ENCODE results near the gene VWA8.

Gene VWA8

GRCh38 chr13:41720839-41721561 lies 239.9 kb downstream of the VWA8 start:
- DNase-seq = no peak

- DNase-seq = no peak
These were observed 244.7 kb downstream of the VWA8 start for GRCh38 chr13:41716236-41716635.

GRCh38 chr13:41713405-41713804 lies 247.5 kb downstream of the VWA8 start:
- DNase-seq = no peak

- DNase-seq = no peak
These were observed 250.1 kb downstream of the VWA8 start for GRCh38 chr13:41710771-41711170.

GRCh38 chr13:41709511-41709910 lies 251.4 kb downstream of the VWA8 start:
- no peak for DNase-seq

GRCh38 chr13:41708713-41709112 lies 252.2 kb downstream of the VWA8 start:
- no peak for DNase-seq

GRCh38 chr13:41707194-41707821 lies 253.6 kb downstream of the VWA8 start:
- no peak for DNase-seq

GRCh38 chr13:41706152-41706551 lies 254.8 kb downstream of the VWA8 start:
- no peak for DNase-seq

GRCh38 chr13:41702540-41702939 lies 258.4 kb downstream of the VWA8 start:
- no peak for DNase-seq

- no peak for DNase-seq
These were observed 259.2 kb downstream of the VWA8 start for GRCh38 chr13:41701676-41702075.

- DNase-seq = no peak
These were observed 260.1 kb downstream of the VWA8 start for GRCh38 chr13:41700790-41701310.

GRCh38 chr13:41699759-41700158 lies 261.1 kb downstream of the VWA8 start:
- DNase-seq = no peak

- no peak for DNase-seq
These were observed 263.3 kb downstream of the VWA8 start for GRCh38 chr13:41697578-41697977.

- DNase-seq = no peak
These were observed 264.5 kb downstream of the VWA8 start for GRCh38 chr13:41696163-41697003.

- peak; percentile 19 for DNase-seq
These were observed 266.2 kb downstream of the VWA8 start for GRCh38 chr13:41694545-41695301.

GRCh38 chr13:41693434-41693833 lies 267.5 kb downstream of the VWA8 start:
- DNase-seq = no peak

GRCh38 chr13:41691274-41691673 lies 269.6 kb downstream of the VWA8 start:
- DNase-seq = no peak

- DNase-seq = no peak
These were observed 278.1 kb downstream of the VWA8 start for GRCh38 chr13:41682766-41683165.

- no peak for DNase-seq
These were observed 278.9 kb downstream of the VWA8 start for GRCh38 chr13:41682001-41682400.

- DNase-seq = no peak
These were observed 279.3 kb downstream of the VWA8 start for GRCh38 chr13:41681587-41681986.

GRCh38 chr13:41680900-41681299 lies 280.0 kb downstream of the VWA8 start:
- DNase-seq = no peak

GRCh38 chr13:41678848-41679247 lies 282.1 kb downstream of the VWA8 start:
- DNase-seq = no peak

- DNase-seq = no peak
These were observed 282.7 kb downstream of the VWA8 start for GRCh38 chr13:41678249-41678648.

All from SHP77 treated with DMSO at 0.1 percent for 48 hours (cell line).